CD4-positive, alpha-beta T cell treated with Interleukin-17A for 4 hours (primary cell): ENCODE data around the gene CFAP298.
"Not testable (repeated sequence)": the region's sequence is repeated elsewhere in the genome, so short reads cannot be mapped to it uniquely, and the experiment has no call there.

ENCODE experiments used
- DNase-seq: peaks from one replicate; pipeline ENCODE4 v3.0.0-alpha.2; 2020; ENCODE audit warnings: mixed read lengths

Gene CFAP298

DNA sequence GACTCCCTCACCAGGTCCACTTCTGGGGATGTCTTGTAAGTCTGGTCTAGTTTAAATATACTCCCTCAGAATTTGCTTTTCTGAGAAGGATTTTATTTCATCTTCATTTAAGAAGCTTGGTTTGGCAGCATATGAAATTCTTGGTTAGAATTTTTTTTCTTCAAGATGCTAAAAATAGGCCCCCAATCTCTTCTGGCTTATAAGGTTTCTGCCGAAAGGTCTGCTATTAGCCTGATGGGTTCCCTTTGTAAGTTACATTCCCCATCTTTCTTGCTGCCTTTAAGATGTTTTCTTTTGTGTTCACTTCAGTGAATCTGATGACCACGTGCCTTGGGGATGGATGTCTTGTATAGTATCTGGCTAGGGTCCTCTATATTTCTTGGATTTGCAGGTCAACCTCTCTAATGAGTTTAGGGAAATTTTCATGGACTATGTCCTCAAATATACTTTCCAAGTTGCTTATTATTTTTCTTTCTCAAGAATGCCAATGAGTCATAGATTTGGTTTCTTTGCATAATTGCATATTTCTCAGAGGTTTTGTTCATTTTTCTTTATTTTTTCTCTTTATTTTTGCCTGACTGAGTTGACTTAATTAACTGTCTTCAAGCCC, 46.2 kb downstream of the CFAP298 start:
- no peak for DNase-seq

- no peak for DNase-seq
Measured at GRCh38 chr21:32562915-32563314, 49.3 kb downstream of the CFAP298 start.

DNA sequence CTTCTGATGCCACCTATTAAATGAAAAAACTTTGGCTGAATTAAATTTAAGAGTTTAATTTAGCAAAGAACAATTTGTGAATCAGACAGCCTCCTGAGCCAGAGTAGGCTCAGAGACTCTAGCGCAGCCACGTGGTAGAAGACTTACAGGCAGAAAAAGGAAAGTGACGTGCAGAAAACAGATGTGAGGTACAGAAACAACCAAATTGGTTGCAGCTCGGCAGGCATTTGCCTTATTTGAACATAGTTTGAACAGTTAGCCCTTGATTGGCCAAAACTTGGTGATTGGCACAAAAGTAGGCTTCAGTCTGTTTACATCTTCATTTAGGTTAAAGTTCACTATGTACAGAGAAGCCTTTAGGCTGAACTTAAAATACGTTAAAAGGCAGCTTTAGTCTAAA, 49.8 kb downstream of the CFAP298 start:
- DNase-seq = peak; percentile 12

DNA sequence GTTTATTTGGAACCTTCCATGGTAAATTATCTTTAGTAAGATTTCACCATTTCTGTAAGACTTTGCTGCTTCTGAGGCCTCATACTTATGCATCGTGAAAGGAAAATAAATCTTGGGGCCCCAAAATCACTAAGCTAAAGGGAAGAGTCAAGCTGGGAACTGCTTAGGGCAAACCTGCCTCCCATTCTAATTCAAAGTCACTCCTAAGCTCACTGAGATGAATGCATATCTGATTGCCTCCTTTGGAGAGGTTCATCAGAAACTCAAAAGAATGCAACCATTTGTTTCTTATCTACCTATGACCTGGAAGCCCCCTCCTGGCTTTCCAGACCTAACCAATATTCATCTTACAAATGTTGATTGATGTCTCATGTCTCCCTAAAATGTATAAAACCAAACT, 50.7 kb downstream of the CFAP298 start:
- not testable (repeated sequence) for DNase-seq

DNA sequence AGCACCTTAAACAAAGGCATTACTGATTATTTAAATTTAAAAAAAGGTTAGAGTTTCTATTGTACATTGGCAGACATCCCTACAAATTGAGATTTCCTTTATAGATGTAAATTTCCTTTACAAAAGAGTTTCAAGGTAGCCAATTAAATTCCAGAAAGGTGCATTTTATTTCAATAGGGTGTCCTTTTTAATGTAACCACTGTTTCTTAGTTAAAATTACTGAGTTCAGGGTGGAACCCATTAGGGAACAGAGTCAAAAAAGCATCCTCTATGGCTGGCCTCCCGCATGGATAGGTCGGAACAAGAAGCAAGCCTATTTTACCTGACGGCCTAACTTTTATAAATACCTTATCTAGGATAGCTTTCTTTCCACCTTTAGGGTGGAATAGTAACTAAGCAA, 51.3 kb downstream of the CFAP298 start:
- no peak for DNase-seq

GRCh38 chr21:32559006-32559610, 53.1 kb downstream of the CFAP298 start:
- DNase-seq = no peak

DNA sequence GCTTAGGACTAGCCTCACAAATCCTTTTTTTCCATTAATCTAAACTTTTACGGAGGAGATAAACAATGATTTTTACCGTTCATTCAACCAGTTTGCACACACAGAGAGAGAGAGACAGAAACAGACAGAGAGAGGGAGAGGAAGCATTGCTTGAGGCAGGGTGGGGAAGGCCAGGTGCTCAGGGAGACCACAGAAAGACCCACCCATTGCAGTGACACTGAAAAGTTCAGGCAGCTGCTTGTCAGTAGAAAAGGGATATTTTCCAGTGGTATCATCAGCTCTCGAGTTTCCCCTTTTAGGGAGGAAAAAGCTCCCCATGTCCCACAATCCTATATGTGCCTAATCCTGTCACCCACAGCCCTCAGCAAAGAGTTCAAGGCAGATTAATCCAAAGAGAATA, 54.1 kb downstream of the CFAP298 start:
- no peak for DNase-seq

GRCh38 chr21:32554832-32555638, 57.1 kb downstream of the CFAP298 start:
- DNase-seq = no peak

DNA sequence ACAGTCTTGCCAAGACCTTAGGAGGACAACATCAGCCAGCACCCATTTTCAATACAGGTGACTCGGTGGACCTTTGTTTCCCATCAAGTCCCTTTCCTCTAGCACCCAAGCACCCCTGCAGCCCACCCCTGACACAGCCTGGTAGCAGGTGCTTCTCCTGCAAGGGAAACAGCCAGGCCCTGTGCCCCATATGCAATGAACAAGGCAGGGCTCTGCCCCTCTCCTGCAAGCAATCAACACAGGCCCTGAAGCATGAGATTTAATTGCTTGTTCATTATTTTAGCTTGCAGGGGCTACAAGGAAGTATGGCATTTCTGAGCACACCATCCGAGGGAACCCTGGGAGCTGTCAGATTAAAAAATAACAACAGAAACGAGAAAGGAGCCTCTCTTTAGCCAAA, 62.3 kb downstream of the CFAP298 start:
- no peak for DNase-seq

DNA sequence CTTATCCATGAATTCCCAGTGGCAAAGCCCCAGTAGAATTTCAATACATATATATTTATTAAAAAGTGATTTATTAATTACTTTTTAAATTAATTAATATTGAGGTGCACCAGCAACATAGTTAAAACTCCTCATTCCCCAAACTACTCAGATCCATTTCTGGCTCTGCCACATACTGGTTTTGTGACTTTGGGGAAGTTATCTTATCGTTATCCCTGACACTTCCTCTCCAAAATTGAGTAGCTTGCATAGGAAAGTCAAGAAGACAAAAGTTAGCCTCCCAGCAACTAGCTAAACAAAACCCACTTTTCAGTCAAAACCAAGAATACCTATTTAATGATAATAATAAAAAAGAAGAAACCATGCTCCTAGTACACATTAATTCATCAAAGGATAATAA, 62.7 kb downstream of the CFAP298 start:
- no peak for DNase-seq
